HepG2 (cell line): Measurements from ENCODE around the gene BTNL3. TPM values are rescaled to one million over a fixed set of nuclear protein-coding genes. Genes with fewer than 3 reads are reported as not detected.

Source experiments
- ATAC-seq: fragments of 200-7000 bp; cut with Tn5 transposase; 3 replicates; pipeline ENCODE4 v1.9.1; 2020; ENCODE audit warnings: mild to moderate bottlenecking, moderate library complexity
- BruUV-seq: library from RNA; stranded (reverse); fragments of 400-500 nt; replicated peaks from 2 replicates; lab custom pipeline; 2021; lab: Mats Ljungman, UMichigan
- CTCF ChIA-PET: fragments of 300-600 bp; formaldehyde crosslinking; extraction: SDS; loops from one replicate; lab custom pipeline; 2021; ENCODE audit warnings: low total read pairs, inconsistent platforms, low intra/inter-chr PET ratio; lab: Yijun Ruan, JAX
- POLR2A ChIA-PET: fragments of 350-600 bp; sonication (Branson Sonifier 250); formaldehyde crosslinking; loops from one replicate; lab custom pipeline; 2020; ENCODE audit warnings: antibody characterized with exemption, inconsistent platforms; lab: Yijun Ruan, JAX
- DNase-seq: peaks from one replicate; pipeline ENCODE4 v3.0.0-alpha.2; 2015; ENCODE audit warnings: low spot score
- FAIRE-seq: peaks from 3 replicates; lab custom pipeline; 2011; peaks lifted over from hg19 to GRCh38; lab: Jason Lieb, UNC
- H2AFZ ChIP-seq: one replicate; pipeline ENCODE4 v1.6.1; 2011; ENCODE audit warnings: low read length, inconsistent platforms
- H3K27ac ChIP-seq: fragments of 300-600 bp; 3 replicates; pipeline ENCODE4 v1.8.0; 2011; ENCODE audit warnings: mixed run types, mild to moderate bottlenecking, mixed read lengths, low read length, inconsistent platforms; ENCODE audit not compliant: insufficient read depth; ENCODE audit errors: extremely low read length
- H3K27me3 ChIP-seq, 2 experiments: fragments of 200-600 bp in 1 of 2; 2 replicates in 1 of 2; 3 replicates in 1 of 2; pipeline versions ENCODE4 v1.6.0 to v1.8.0; 2011; ENCODE audit warnings: low read length in 2 of 2, mild to moderate bottlenecking in 2 of 2, moderate library complexity in 2 of 2, inconsistent platforms in 1 of 2; ENCODE audit not compliant: insufficient read depth in 2 of 2, control insufficient read depth in 1 of 2
- H3K36me3 ChIP-seq, 2 experiments: fragments of 200-600 bp in 1 of 2; replicated peaks in 1 of 2; 2 replicates in 1 of 2; 3 replicates in 1 of 2; pipeline versions ENCODE4 v1.5.1 to v1.8.0; 2011; ENCODE audit warnings: low read length in 2 of 2, inconsistent platforms in 1 of 2; ENCODE audit not compliant: insufficient read depth in 2 of 2, control insufficient read depth in 1 of 2
- H3K4me1 ChIP-seq: 2 replicates; pipeline ENCODE4 v1.5.1; 2012; ENCODE audit warnings: low read length, inconsistent platforms; ENCODE audit not compliant: insufficient read depth
- H3K4me2 ChIP-seq: 2 replicates; pipeline ENCODE4 v1.6.0; 2011; ENCODE audit warnings: low read depth, low read length, inconsistent platforms
- H3K4me3 ChIP-seq, 3 experiments: fragments of 200-600 bp in 1 of 3; sonication (generic), shearing (Covaris generic) in 1 of 3; replicated peaks in 1 of 3; 2 replicates each; pipeline ENCODE4 v1.5.1; 2011 to 2016; ENCODE audit warnings: low read length in 3 of 3, inconsistent platforms in 2 of 3, low read depth in 2 of 3, mild to moderate bottlenecking in 2 of 3, control low read depth in 1 of 3, mixed read lengths in 1 of 3; ENCODE audit not compliant: insufficient read depth in 1 of 3
- H3K79me2 ChIP-seq: one replicate; pipeline ENCODE4 v1.6.1; 2011; ENCODE audit warnings: low read length, inconsistent platforms; ENCODE audit not compliant: insufficient read depth
- H3K9ac ChIP-seq: 2 replicates; pipeline ENCODE4 v1.6.0; 2011; ENCODE audit warnings: mild to moderate bottlenecking, low read depth, low read length, inconsistent platforms; ENCODE audit not compliant: insufficient read depth
- H3K9me3 ChIP-seq: 2 replicates; pipeline ENCODE4 v1.5.1; 2012; ENCODE audit warnings: mild to moderate bottlenecking, low read length
- H4K20me1 ChIP-seq: 2 replicates; pipeline ENCODE4 v1.6.0; 2011; ENCODE audit warnings: inconsistent platforms, mild to moderate bottlenecking, low read length, moderate library complexity; ENCODE audit not compliant: insufficient read depth
- WGBS: methylation state at CpG from one replicate; pipeline ENCODE4 v1.1.6; 2017; ENCODE audit warnings: low lambda C conversion rate; 5-methylcytosine and 5-hydroxymethylcytosine counted together
- in situ Hi-C: cut with HindIII; loops from 2 replicates; pipeline ENCODE4 v1.10.0; 2017; ENCODE audit warnings: low pct_unique_long_range_greater_than_20kb; ENCODE audit not compliant: extremely low pct_ligation_motif_present
- intact Hi-C: fragments of 100-400 bp; cut with micrococcal nuclease; formaldehyde crosslinking; loops from one replicate; pipeline ENCODE4 v1.10.0; 2022; ENCODE audit not compliant: unreplicated experiment
- microRNA-seq: library from miRNA; unstranded; fragments of <30 nt; microRNA quantifications from one replicate; pipeline ENCODE4, GENCODE V29; 2020
- polyA plus RNA-seq, 8 experiments: library from polyadenylated mRNA; depleted of rRNA in 3 of 8; stranded (reverse) in 7 of 8; unstranded in 1 of 8; fragments of >200 nt; fragmentation: Illumina TruSeq in 4 of 8; extraction: Trizol in 4 of 8; gene quantifications; 2 replicates each; pipeline versions ENCODE4 v1.2.1 to v1.2.3, GENCODE V29; 2011 to 2016; ENCODE audit warnings: low read depth in 4 of 8, missing spikeins in 1 of 8, mixed read lengths in 1 of 8; ENCODE audit not compliant: insufficient read depth in 1 of 8
- small RNA-seq, 3 experiments: library from RNA; depleted of rRNA; stranded (forward); fragments of <200 nt; gene quantifications; one replicate each; pipeline ENCODE3, GENCODE V24; 2012; ENCODE audit warnings: low read depth in 2 of 3, low replicate concordance in 1 of 3; ENCODE audit not compliant: insufficient read length in 3 of 3, insufficient read depth in 2 of 3
- total RNA-seq, 5 experiments: library from RNA; depleted of rRNA; stranded (reverse); fragments of >200 nt; fragmentation: Illumina TruSeq; extraction: Trizol; gene quantifications; 2 replicates each; pipeline ENCODE4 v1.2.3, GENCODE V29; 2016; ENCODE audit warnings: low read depth in 1 of 5
- TF ChIP-seq, protein P1 (sequence below): sonication (generic); formaldehyde crosslinking; IDR thresholded peaks from 2 replicates; pipeline ENCODE4 v1.4.0; 2020; ENCODE audit warnings: low read depth, mild to moderate bottlenecking, missing genetic modification reagents
- TF ChIP-seq, protein P2 (sequence below): sonication (generic); formaldehyde crosslinking; IDR thresholded peaks from 2 replicates; pipeline ENCODE4 v1.5.0; 2020; ENCODE audit warnings: missing genetic modification reagents, mild to moderate bottlenecking, borderline replicate concordance

Gene BTNL3
- total and polyA plus RNA-seq, 2 of the 13 experiments (the other 11 are each of a cell fraction or from before 2014, with no cell fraction given) = not detected

- Histone ChIP-seq H3K4me1 (no peaks in the 10 kb centered on the region), H3K4me3 (no peak overlapping the region), H4K20me1 (no peaks in the 10 kb centered on the region), H3K27ac (no peak overlapping the region), H3K27me3 (peaks cover 15 to 78% of the 10 kb centered on the region in 2 experiments), H3K4me2 (no peak overlapping the region), H2AFZ (no peak overlapping the region), H3K79me2 (no peaks in the 10 kb centered on the region), H3K9ac (no peak overlapping the region), H3K9me3 (no peaks in the 10 kb centered on the region), H3K36me3 (no peaks in the 10 kb centered on the region)
- 66% methylated on average over 7 of the region's 7 CpGs for WGBS
- TF ChIP-seq, protein P1, sequence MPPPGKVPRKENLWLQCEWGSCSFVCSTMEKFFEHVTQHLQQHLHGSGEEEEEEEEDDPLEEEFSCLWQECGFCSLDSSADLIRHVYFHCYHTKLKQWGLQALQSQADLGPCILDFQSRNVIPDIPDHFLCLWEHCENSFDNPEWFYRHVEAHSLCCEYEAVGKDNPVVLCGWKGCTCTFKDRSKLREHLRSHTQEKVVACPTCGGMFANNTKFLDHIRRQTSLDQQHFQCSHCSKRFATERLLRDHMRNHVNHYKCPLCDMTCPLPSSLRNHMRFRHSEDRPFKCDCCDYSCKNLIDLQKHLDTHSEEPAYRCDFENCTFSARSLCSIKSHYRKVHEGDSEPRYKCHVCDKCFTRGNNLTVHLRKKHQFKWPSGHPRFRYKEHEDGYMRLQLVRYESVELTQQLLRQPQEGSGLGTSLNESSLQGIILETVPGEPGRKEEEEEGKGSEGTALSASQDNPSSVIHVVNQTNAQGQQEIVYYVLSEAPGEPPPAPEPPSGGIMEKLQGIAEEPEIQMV (CRISPR knock-in tag) = no peak
- TF ChIP-seq, protein P2, sequence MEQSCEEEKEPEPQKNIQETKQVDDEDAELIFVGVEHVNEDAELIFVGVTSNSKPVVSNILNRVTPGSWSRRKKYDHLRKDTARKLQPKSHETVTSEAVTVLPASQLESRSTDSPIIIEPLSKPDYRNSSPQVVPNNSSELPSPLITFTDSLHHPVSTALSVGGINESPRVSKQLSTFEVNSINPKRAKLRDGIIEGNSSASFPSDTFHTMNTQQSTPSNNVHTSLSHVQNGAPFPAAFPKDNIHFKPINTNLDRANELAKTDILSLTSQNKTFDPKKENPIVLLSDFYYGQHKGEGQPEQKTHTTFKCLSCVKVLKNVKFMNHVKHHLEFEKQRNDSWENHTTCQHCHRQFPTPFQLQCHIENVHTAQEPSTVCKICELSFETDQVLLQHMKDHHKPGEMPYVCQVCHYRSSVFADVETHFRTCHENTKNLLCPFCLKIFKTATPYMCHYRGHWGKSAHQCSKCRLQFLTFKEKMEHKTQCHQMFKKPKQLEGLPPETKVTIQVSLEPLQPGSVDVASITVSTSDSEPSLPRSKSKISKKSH (CRISPR knock-in tag) = no peak
- FAIRE-seq (no peak), DNase-seq (no peak), ATAC-seq (no peak)
- in situ Hi-C loops (no loop called here), intact Hi-C loops (no loop called here)
- ChIA-PET CTCF (no interaction called here), POLR2A (no interaction called here)
- no TSS peak for BruUV-seq
Observed at GRCh38 chr5:181054871-181055459, 66.3 kb downstream of the BTNL3 start.

Small RNA genes within 50 kb of the gene (microRNA-seq; reads per million reads assigned to microRNA genes)
- gene MIR8089 = not detected

Small RNA genes within 50 kb of the gene (small RNA-seq; reads per million reads assigned to genes)
- gene MIR8089 (0 reads per million in 3 experiments), gene RNU6-1036P (0 reads per million in 3 experiments), gene RPS29P12 (0 reads per million in 3 experiments)

Other genes starting within 250 kb of the BTNL3 start
- gene OR2Y1, start 248.8 kb upstream of the BTNL3 start, total RNA-seq (2016; rRNA removed; fragmentation: Illumina TruSeq; extraction: Trizol) = not detected in 2 replicates
- gene OR2Y1, start 248.8 kb upstream of the BTNL3 start, polyA plus RNA-seq (2011; rRNA removed) = not detected in 2 replicates
- gene MGAT1, start 186.0 kb upstream of the BTNL3 start, total RNA-seq (2016; rRNA removed; fragmentation: Illumina TruSeq; extraction: Trizol) = 26.7 and 50.1 TPM in 2 replicates
- gene MGAT1, start 186.0 kb upstream of the BTNL3 start, polyA plus RNA-seq (2011; rRNA removed) = 55.3 and 72.5 TPM in 2 replicates
- 18.9 and 19.4 TPM in 2 replicates for gene ZFP62, start 127.6 kb upstream of the BTNL3 start, total RNA-seq (2016; rRNA removed; fragmentation: Illumina TruSeq; extraction: Trizol)
- gene ZFP62, start 127.6 kb upstream of the BTNL3 start, polyA plus RNA-seq (2011; rRNA removed) = 8.2 and 8.4 TPM in 2 replicates
- gene BTNL8, start 89.7 kb upstream of the BTNL3 start, total RNA-seq (2016; rRNA removed; fragmentation: Illumina TruSeq; extraction: Trizol) = not detected in 2 replicates
- not detected in 2 replicates for gene BTNL8, start 89.7 kb upstream of the BTNL3 start, polyA plus RNA-seq (2011; rRNA removed)
- 0.13 TPM in 1 of 2 replicates, not detected in the other for gene BTNL9, start 51.4 kb downstream of the BTNL3 start, total RNA-seq (2016; rRNA removed; fragmentation: Illumina TruSeq; extraction: Trizol)
- not detected in 2 replicates for gene BTNL9, start 51.4 kb downstream of the BTNL3 start, polyA plus RNA-seq (2011; rRNA removed)
- gene OR2V1, start 142.3 kb downstream of the BTNL3 start, total RNA-seq (2016; rRNA removed; fragmentation: Illumina TruSeq; extraction: Trizol) = not detected in 2 replicates
- not detected in 2 replicates for gene OR2V1, start 142.3 kb downstream of the BTNL3 start, polyA plus RNA-seq (2011; rRNA removed)
- not detected in 2 replicates for gene OR2V2, start 158.7 kb downstream of the BTNL3 start, total RNA-seq (2016; rRNA removed; fragmentation: Illumina TruSeq; extraction: Trizol)
- gene OR2V2, start 158.7 kb downstream of the BTNL3 start, polyA plus RNA-seq (2011; rRNA removed) = not detected in 2 replicates
- not detected in 2 replicates for gene TRIM7, start 216.3 kb downstream of the BTNL3 start, total RNA-seq (2016; rRNA removed; fragmentation: Illumina TruSeq; extraction: Trizol)
- 0.10 and 0.13 TPM in 2 replicates for gene TRIM7, start 216.3 kb downstream of the BTNL3 start, polyA plus RNA-seq (2011; rRNA removed)
- 10.9 and 16.7 TPM in 2 replicates for gene TRIM41, start 234.4 kb downstream of the BTNL3 start, total RNA-seq (2016; rRNA removed; fragmentation: Illumina TruSeq; extraction: Trizol)
- 10.2 and 10.9 TPM in 2 replicates for gene TRIM41, start 234.4 kb downstream of the BTNL3 start, polyA plus RNA-seq (2011; rRNA removed)